HEK293 (cell line): Measurements from ENCODE around the gene GAB3.

Experiments used
- FEZF1 ChIP-seq: fragments of 450-650 bp; formaldehyde crosslinking; IDR thresholded peaks from 2 replicates; pipeline ENCODE4 v1.5.1; 2016; ENCODE audit warnings: missing biosample characterization, missing genetic modification characterization
- GFI1B ChIP-seq: fragments of 450-650 bp; formaldehyde crosslinking; IDR thresholded peaks from 2 replicates; pipeline ENCODE4 v1.5.1; 2016; ENCODE audit warnings: missing biosample characterization, missing genetic modification characterization
- GLIS2 ChIP-seq: fragments of 450-650 bp; formaldehyde crosslinking; IDR thresholded peaks from 2 replicates; pipeline ENCODE4 v1.5.1; 2016; ENCODE audit warnings: missing biosample characterization, missing genetic modification characterization
- HOXA7 ChIP-seq: sonication (generic); formaldehyde crosslinking; IDR thresholded peaks from 2 replicates; pipeline ENCODE4 v1.8.1; 2022; ENCODE audit warnings: missing genetic modification reagents, borderline replicate concordance
- IKZF3 ChIP-seq: fragments of 450-650 bp; IDR thresholded peaks from 2 replicates; pipeline ENCODE4 v1.5.0; 2018; ENCODE audit warnings: missing biosample characterization, mild to moderate bottlenecking, missing genetic modification characterization, moderate library complexity
- OVOL3 ChIP-seq: fragments of 450-650 bp; formaldehyde crosslinking; IDR thresholded peaks from 2 replicates; pipeline ENCODE4 v1.5.1; 2016; ENCODE audit warnings: missing biosample characterization, missing genetic modification characterization
- SCRT2 ChIP-seq: fragments of 450-650 bp; formaldehyde crosslinking; IDR thresholded peaks from 2 replicates; pipeline ENCODE4 v1.5.1; 2016; ENCODE audit warnings: missing biosample characterization, missing genetic modification characterization
- YY1 ChIP-seq: fragments of 450-650 bp; formaldehyde crosslinking; IDR thresholded peaks from 2 replicates; pipeline ENCODE4 v1.5.1; 2018; ENCODE audit warnings: missing biosample characterization, missing genetic modification characterization
- YY2 ChIP-seq: fragments of 450-650 bp; formaldehyde crosslinking; IDR thresholded peaks from 2 replicates; pipeline ENCODE4 v1.5.1; 2016; ENCODE audit warnings: missing biosample characterization, missing genetic modification characterization
- ZBTB8A ChIP-seq: fragments of 450-650 bp; formaldehyde crosslinking; IDR thresholded peaks from 2 replicates; pipeline ENCODE4 v1.5.1; 2016; ENCODE audit warnings: missing biosample characterization, missing genetic modification characterization
- ZNF10 ChIP-seq: fragments of 450-650 bp; formaldehyde crosslinking; IDR thresholded peaks from 2 replicates; pipeline ENCODE4 v1.5.1; 2017; ENCODE audit warnings: missing biosample characterization, missing genetic modification characterization
- ZNF148 ChIP-seq: fragments of 450-650 bp; formaldehyde crosslinking; IDR thresholded peaks from 2 replicates; pipeline ENCODE4 v1.5.0; 2017; ENCODE audit warnings: missing biosample characterization, missing genetic modification characterization, borderline replicate concordance
- ZNF18 ChIP-seq: fragments of 450-650 bp; formaldehyde crosslinking; IDR thresholded peaks from 2 replicates; pipeline ENCODE4 v1.5.1; 2016; ENCODE audit warnings: missing biosample characterization, missing genetic modification characterization
- ZNF211 ChIP-seq: fragments of 450-650 bp; formaldehyde crosslinking; IDR thresholded peaks from 2 replicates; pipeline ENCODE4 v1.5.1; 2016; ENCODE audit warnings: low read depth, missing biosample characterization, missing genetic modification characterization
- ZNF311 ChIP-seq: fragments of 450-650 bp; formaldehyde crosslinking; IDR thresholded peaks from 2 replicates; pipeline ENCODE4 v1.5.1; 2017; ENCODE audit warnings: missing biosample characterization, missing genetic modification characterization, borderline replicate concordance
- ZNF324 ChIP-seq: fragments of 450-650 bp; formaldehyde crosslinking; IDR thresholded peaks from 2 replicates; pipeline ENCODE4 v1.5.1; 2016; ENCODE audit warnings: missing biosample characterization, missing genetic modification characterization
- ZNF335 ChIP-seq: fragments of 450-650 bp; formaldehyde crosslinking; conservative IDR thresholded peaks from 2 replicates; pipeline ENCODE4 v1.5.1; 2016; ENCODE audit warnings: missing biosample characterization, missing genetic modification characterization
- ZNF501 ChIP-seq: fragments of 450-650 bp; formaldehyde crosslinking; IDR thresholded peaks from 2 replicates; pipeline ENCODE4 v1.5.1; 2016; ENCODE audit warnings: missing biosample characterization, missing genetic modification characterization
- ZNF529 ChIP-seq: fragments of 450-650 bp; formaldehyde crosslinking; IDR thresholded peaks from 2 replicates; pipeline ENCODE4 v1.5.1; 2017; ENCODE audit warnings: missing genetic modification characterization, missing biosample characterization; ENCODE audit not compliant: insufficient replicate concordance
- ZNF623 ChIP-seq: fragments of 450-650 bp; formaldehyde crosslinking; IDR thresholded peaks from 2 replicates; pipeline ENCODE4 v1.5.1; 2016; ENCODE audit warnings: missing biosample characterization, missing genetic modification characterization
- ZNF629 ChIP-seq: fragments of 450-650 bp; formaldehyde crosslinking; IDR thresholded peaks from 2 replicates; pipeline ENCODE4 v1.5.1; 2017; ENCODE audit warnings: missing biosample characterization, missing genetic modification characterization
- ZNF658 ChIP-seq: fragments of 450-650 bp; formaldehyde crosslinking; IDR thresholded peaks from 2 replicates; pipeline ENCODE4; 2016; ENCODE audit warnings: missing biosample characterization, missing genetic modification characterization
- ZNF660 ChIP-seq: fragments of 450-650 bp; IDR thresholded peaks from 2 replicates; pipeline ENCODE4 v1.5.1; 2018; ENCODE audit warnings: missing biosample characterization, mild to moderate bottlenecking, missing genetic modification characterization
- ZNF768 ChIP-seq: fragments of 450-650 bp; formaldehyde crosslinking; IDR thresholded peaks from 2 replicates; pipeline ENCODE4 v1.5.1; 2018; ENCODE audit warnings: missing biosample characterization, mild to moderate bottlenecking, missing genetic modification characterization
- ZNF785 ChIP-seq: fragments of 450-650 bp; formaldehyde crosslinking; IDR thresholded peaks from 2 replicates; pipeline ENCODE4 v1.5.1; 2016; ENCODE audit warnings: missing biosample characterization, missing genetic modification characterization
- ZSCAN23 ChIP-seq: fragments of 450-650 bp; formaldehyde crosslinking; IDR thresholded peaks from 2 replicates; pipeline ENCODE4 v1.5.1; 2016; ENCODE audit warnings: missing biosample characterization, missing genetic modification characterization
- TF ChIP-seq, protein P1 (sequence below): fragments of 450-650 bp; formaldehyde crosslinking; IDR thresholded peaks from 2 replicates; pipeline ENCODE4 v1.5.1; 2017; ENCODE audit warnings: missing biosample characterization, mild to moderate bottlenecking, missing genetic modification characterization, moderate library complexity
- TF ChIP-seq, protein P2 (sequence below): fragments of 450-650 bp; formaldehyde crosslinking; IDR thresholded peaks from 2 replicates; pipeline ENCODE4 v1.5.1; 2016; ENCODE audit warnings: missing biosample characterization, missing genetic modification characterization

Gene GAB3

GRCh38 chrX:154799556-154800348 lies 48.9 kb upstream of the GAB3 start (continued):
- TF ChIP-seq, protein P1, sequence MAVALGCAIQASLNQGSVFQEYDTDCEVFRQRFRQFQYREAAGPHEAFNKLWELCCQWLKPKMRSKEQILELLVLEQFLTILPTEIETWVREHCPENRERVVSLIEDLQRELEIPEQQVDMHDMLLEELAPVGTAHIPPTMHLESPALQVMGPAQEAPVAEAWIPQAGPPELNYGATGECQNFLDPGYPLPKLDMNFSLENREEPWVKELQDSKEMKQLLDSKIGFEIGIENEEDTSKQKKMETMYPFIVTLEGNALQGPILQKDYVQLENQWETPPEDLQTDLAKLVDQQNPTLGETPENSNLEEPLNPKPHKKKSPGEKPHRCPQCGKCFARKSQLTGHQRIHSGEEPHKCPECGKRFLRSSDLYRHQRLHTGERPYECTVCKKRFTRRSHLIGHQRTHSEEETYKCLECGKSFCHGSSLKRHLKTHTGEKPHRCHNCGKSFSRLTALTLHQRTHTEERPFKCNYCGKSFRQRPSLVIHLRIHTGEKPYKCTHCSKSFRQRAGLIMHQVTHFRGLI, result no peak
- TF ChIP-seq ZNF311 (tag by site-specific recombination), result no peak
- peak; percentile 40; the same call in 1 of the 2 replicates for TF ChIP-seq GLIS2 (tag by site-specific recombination)
- no peak for TF ChIP-seq ZSCAN23 (tag by site-specific recombination)
- no peak for TF ChIP-seq SCRT2
- TF ChIP-seq YY1, result 0 out of 2 replicates have a peak, but pooled peaks have one; percentile 33
- TF ChIP-seq ZNF768, result no peak
- TF ChIP-seq ZNF148 (tag by site-specific recombination), result no peak
- TF ChIP-seq ZNF324 (tag by site-specific recombination), result no peak
- TF ChIP-seq ZBTB8A (tag by site-specific recombination), result peak; percentile 36; the same call in 1 of the 2 replicates
- no peak for TF ChIP-seq YY2 (tag by site-specific recombination)
- 0 out of 2 replicates have a peak, but pooled peaks have one; percentile 39 for TF ChIP-seq ZNF18 (tag by site-specific recombination)
- no peak for TF ChIP-seq ZNF529 (tag by site-specific recombination)
- TF ChIP-seq IKZF3 (tag by site-specific recombination), result no peak
- peak; percentile 97 for TF ChIP-seq FEZF1 (tag by site-specific recombination)
- no peak for TF ChIP-seq OVOL3 (tag by site-specific recombination)
- no peak for TF ChIP-seq ZNF660 (tag by site-specific recombination)
- TF ChIP-seq ZNF658 (tag by site-specific recombination), result no peak
- no peak for TF ChIP-seq ZNF623
- TF ChIP-seq, protein P2, sequence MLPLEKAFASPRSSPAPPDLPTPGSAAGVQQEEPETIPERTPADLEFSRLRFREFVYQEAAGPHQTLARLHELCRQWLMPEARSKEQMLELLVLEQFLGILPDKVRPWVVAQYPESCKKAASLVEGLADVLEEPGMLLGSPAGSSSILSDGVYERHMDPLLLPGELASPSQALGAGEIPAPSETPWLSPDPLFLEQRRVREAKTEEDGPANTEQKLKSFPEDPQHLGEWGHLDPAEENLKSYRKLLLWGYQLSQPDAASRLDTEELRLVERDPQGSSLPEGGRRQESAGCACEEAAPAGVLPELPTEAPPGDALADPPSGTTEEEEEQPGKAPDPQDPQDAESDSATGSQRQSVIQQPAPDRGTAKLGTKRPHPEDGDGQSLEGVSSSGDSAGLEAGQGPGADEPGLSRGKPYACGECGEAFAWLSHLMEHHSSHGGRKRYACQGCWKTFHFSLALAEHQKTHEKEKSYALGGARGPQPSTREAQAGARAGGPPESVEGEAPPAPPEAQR (tag by site-specific recombination), result no peak
- TF ChIP-seq ZNF335 (tag by site-specific recombination), result peak; percentile 39; the same call in 1 of the 2 replicates
- TF ChIP-seq ZNF785 (tag by site-specific recombination), result no peak
- TF ChIP-seq ZNF211, result no peak
- TF ChIP-seq ZNF501 (tag by site-specific recombination), result no peak
- no peak for TF ChIP-seq ZNF10 (tag by site-specific recombination)
- no peak for TF ChIP-seq GFI1B
- TF ChIP-seq HOXA7 (CRISPR knock-in tag), result no peak
- TF ChIP-seq ZNF629 (tag by site-specific recombination), result no peak
